Fibroblast of lung (primary cell): ENCODE measurements around the gene FILIP1L. TPM values are rescaled to one million over a fixed set of nuclear protein-coding genes. Genes with fewer than 3 reads are reported as not detected.

Experiments
- DNase-seq, 2 donors: peaks; one replicate each; pipeline versions ENCODE4 v3.0.0 to v3.0.0-alpha.2; 2010; ENCODE audit warnings: low read depth in 2 of 2
- H2AFZ ChIP-seq: 2 replicates; pipeline ENCODE4 v1.5.1; 2012; ENCODE audit warnings: low read length, control low read depth, inconsistent platforms
- H3K27ac ChIP-seq: 2 replicates; pipeline ENCODE4 v1.5.1; 2011; ENCODE audit warnings: low read length, control low read depth; ENCODE audit not compliant: insufficient read depth
- H3K27me3 ChIP-seq: 2 replicates; pipeline ENCODE4 v1.5.1; 2011; ENCODE audit warnings: mild to moderate bottlenecking, low read length; ENCODE audit not compliant: control insufficient read depth, insufficient read depth
- H3K36me3 ChIP-seq: 2 replicates; pipeline ENCODE4 v1.5.1; 2011; ENCODE audit warnings: low read length; ENCODE audit not compliant: control insufficient read depth, insufficient read depth
- H3K4me1 ChIP-seq: 2 replicates; pipeline ENCODE4 v1.5.1; 2011; ENCODE audit warnings: low read length; ENCODE audit not compliant: control insufficient read depth, insufficient read depth; ENCODE audit errors: extremely low read depth
- H3K4me2 ChIP-seq: 2 replicates; pipeline ENCODE4 v1.5.1; 2011; ENCODE audit warnings: low read length, control low read depth; ENCODE audit not compliant: insufficient read depth; ENCODE audit errors: extremely low read depth
- H3K4me3 ChIP-seq, 4 experiments: fragments of 200-600 bp in 1 of 4; sonication (generic) in 1 of 4; replicated peaks in 1 of 4; 2 replicates each; pipeline ENCODE4 v1.5.1; 2011 to 2016; ENCODE audit warnings: low read length in 4 of 4, low read depth in 3 of 4, mild to moderate bottlenecking in 3 of 4, control low read depth in 2 of 4, inconsistent platforms in 1 of 4, mixed read lengths in 1 of 4; ENCODE audit not compliant: insufficient read depth in 1 of 4; ENCODE audit errors: control extremely low read depth in 1 of 4
- H3K79me2 ChIP-seq: 2 replicates; pipeline ENCODE4 v1.5.1; 2012; ENCODE audit warnings: mild to moderate bottlenecking, low read length, inconsistent platforms; ENCODE audit not compliant: control insufficient read depth, insufficient read depth
- H3K9ac ChIP-seq: 2 replicates; pipeline ENCODE4 v1.5.1; 2011; ENCODE audit warnings: mild to moderate bottlenecking, low read length, control low read depth; ENCODE audit not compliant: insufficient read depth
- H3K9me3 ChIP-seq: 2 replicates; pipeline ENCODE4 v1.5.1; 2012; ENCODE audit warnings: low read depth, low read length; ENCODE audit not compliant: control insufficient read depth, insufficient read depth
- H4K20me1 ChIP-seq: 2 replicates; pipeline ENCODE4 v1.5.1; 2011; ENCODE audit warnings: low read length; ENCODE audit not compliant: control insufficient read depth, insufficient read depth; ENCODE audit errors: extremely low read depth
- EZH2 ChIP-seq: IDR thresholded peaks from 2 replicates; pipeline ENCODE4 v1.5.1; 2012; ENCODE audit warnings: low read length, control low read depth, mild to moderate bottlenecking; ENCODE audit errors: missing control alignments
- polyA plus RNA-seq, 2 donors: library from polyadenylated mRNA; depleted of rRNA in 1 of 2; stranded (reverse) in 1 of 2; unstranded in 1 of 2; fragments of >200 nt; gene quantifications; 2 replicates each; pipeline ENCODE4 v1.2.1, GENCODE V29; 2011 to 2012; ENCODE audit warnings: missing spikeins in 1 of 2
- total RNA-seq: library from RNA; depleted of rRNA; stranded (reverse); fragments of >200 nt; gene quantifications from 2 replicates; pipeline ENCODE4 v1.2.1, GENCODE V29; 2014
- TF ChIP-seq, protein P1 (sequence below), 2 donors: IDR thresholded peaks in 1 of 2; conservative IDR thresholded peaks in 1 of 2; 1 replicate in 1 of 2; 2 replicates in 1 of 2; pipeline ENCODE4 v1.5.1; 2011 to 2012; ENCODE audit warnings: low read length in 2 of 2, control low read depth in 1 of 2, inconsistent platforms in 1 of 2, low read depth in 1 of 2, mild to moderate bottlenecking in 1 of 2

FILIP1L gene
- total and polyA plus RNA-seq, 2 donors (not counting 1 experiment from before 2014, with no cell fraction given) = 92.8 to 126 TPM

DNA sequence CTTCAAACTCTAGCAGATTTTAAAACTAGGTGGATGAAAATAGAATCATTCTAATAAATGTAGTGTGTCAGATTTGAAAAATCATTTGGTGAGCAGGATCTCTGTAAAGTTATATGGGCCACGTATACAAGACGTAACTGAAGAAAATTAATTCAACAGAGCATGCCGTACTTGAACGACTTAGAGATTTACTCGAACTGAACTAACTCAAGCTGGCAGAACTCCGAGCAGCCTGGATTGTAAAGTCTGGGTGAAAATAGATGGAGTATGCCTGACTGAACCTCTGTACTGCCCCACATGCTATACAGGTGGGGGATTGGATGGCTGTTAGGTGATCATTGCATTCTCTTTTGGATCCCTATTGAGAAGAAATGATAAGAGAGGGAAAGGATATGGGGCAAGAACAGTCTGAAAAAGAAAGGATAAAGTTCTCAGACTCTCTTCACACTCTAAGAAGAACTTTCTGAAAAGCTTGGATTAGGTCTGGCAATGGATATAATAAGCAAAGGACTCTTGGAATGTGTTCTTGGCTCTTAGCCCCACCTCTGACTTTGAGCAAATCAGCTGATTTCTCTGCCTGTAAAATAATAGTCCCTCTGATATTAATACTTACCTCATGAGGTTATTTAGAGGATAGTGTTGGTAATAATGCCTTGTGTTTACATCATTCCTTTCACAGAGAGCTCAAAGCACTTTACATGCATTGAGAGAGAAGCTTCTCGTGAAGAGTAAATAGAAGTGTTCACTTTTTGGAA lies 147.5 kb downstream of the FILIP1L start:
- Histone ChIP-seq H3K4me1 (peaks cover 2% of the 10 kb centered on the region), H3K4me3 (no peak overlapping the region), H3K9me3 (no peaks in the 10 kb centered on the region), H4K20me1 (no peaks in the 10 kb centered on the region), H3K79me2 (no peaks in the 10 kb centered on the region), H3K9ac (no peak overlapping the region), H3K27ac (no peak overlapping the region), H2AFZ (no peak overlapping the region), H3K4me2 (no peak overlapping the region), H3K27me3 (no peaks in the 10 kb centered on the region), H3K36me3 (no peaks in the 10 kb centered on the region)
- TF ChIP-seq EZH2 = no peak
- TF ChIP-seq, protein P1, sequence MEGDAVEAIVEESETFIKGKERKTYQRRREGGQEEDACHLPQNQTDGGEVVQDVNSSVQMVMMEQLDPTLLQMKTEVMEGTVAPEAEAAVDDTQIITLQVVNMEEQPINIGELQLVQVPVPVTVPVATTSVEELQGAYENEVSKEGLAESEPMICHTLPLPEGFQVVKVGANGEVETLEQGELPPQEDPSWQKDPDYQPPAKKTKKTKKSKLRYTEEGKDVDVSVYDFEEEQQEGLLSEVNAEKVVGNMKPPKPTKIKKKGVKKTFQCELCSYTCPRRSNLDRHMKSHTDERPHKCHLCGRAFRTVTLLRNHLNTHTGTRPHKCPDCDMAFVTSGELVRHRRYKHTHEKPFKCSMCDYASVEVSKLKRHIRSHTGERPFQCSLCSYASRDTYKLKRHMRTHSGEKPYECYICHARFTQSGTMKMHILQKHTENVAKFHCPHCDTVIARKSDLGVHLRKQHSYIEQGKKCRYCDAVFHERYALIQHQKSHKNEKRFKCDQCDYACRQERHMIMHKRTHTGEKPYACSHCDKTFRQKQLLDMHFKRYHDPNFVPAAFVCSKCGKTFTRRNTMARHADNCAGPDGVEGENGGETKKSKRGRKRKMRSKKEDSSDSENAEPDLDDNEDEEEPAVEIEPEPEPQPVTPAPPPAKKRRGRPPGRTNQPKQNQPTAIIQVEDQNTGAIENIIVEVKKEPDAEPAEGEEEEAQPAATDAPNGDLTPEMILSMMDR (conservative IDR thresholded peaks at IDR 0.05 in 1 of 2, IDR thresholded peaks at IDR 0.05 in 1 of 2; ENCODE audit: low read depth in 1 of 2, low read length in 2 of 2) = no peak
- peak; percentile 62 to 68 for DNase-seq

DNA sequence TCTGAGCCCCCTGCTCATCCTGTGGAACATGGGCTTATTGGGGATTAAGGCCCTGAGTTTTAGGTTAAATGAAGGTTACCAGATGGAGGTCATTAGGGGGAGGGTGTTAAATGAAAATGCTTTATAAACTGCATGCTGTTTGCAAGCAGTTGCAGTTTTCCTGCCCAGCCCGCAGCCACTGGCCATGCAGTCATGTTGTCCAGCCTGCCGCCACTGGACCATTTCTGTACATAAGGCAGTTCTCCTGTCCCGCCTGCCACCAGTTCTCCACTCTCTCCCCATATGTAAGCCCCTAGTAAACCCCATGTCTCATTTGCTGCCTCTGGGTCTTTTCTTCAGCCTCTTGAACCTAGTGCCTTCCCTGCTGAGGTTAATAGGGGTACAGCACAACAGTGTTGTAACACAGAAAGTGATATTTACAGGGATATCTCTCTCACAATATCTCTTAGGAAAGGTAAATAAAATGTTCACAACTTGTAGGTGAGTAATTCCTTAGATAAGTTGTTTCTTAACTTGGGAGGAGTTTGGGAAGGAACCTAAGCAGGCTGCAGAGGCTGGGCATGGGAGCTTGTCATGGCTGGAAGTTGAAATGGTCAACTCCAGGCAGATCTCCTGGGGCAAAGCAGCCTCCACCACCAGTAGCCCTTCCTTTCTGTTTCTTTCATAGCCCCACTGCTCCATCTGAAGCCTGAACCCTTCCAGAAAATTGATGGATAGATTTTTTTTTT lies 148.5 kb downstream of the FILIP1L start:
- Histone ChIP-seq H4K20me1 (no peaks in the 10 kb centered on the region), H3K9ac (no peak overlapping the region), H3K9me3 (no peaks in the 10 kb centered on the region), H3K27ac (no peak overlapping the region), H3K27me3 (no peaks in the 10 kb centered on the region), H3K4me2 (no peak overlapping the region), H3K4me1 (peaks cover 2% of the 10 kb centered on the region), H2AFZ (no peak overlapping the region), H3K4me3 (no peak overlapping the region), H3K36me3 (no peaks in the 10 kb centered on the region), H3K79me2 (no peaks in the 10 kb centered on the region)
- no peak for DNase-seq
- TF ChIP-seq EZH2 = no peak
- TF ChIP-seq, protein P1 (conservative IDR thresholded peaks at IDR 0.05 in 1 of 2, IDR thresholded peaks at IDR 0.05 in 1 of 2; ENCODE audit: low read depth in 1 of 2, low read length in 2 of 2) = no peak

DNA sequence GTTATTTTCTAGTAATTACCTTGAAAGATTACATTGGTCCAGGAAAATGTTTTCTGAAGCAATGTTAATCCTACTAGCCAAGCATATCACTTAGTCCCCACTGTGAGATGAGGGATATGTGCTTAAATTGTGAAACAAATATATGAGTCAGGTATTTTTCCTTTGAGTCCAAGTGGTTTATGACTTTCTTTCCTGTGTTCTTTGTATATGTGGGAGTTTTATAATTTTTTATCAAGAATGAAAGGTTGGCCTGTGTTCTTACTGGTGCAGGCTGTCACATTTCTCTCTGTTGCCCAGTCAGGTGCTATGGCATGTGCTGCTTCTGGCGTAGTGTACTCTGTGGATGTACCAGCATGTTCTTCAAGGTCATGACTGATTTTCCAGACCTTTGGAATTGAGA lies 149.2 kb downstream of the FILIP1L start:
- Histone ChIP-seq H3K4me1 (peaks cover 2% of the 10 kb centered on the region), H3K27ac (no peak overlapping the region), H3K4me2 (no peak overlapping the region), H3K4me3 (no peak overlapping the region), H3K79me2 (no peaks in the 10 kb centered on the region), H3K9me3 (no peaks in the 10 kb centered on the region), H2AFZ (no peak overlapping the region), H3K27me3 (no peaks in the 10 kb centered on the region), H3K36me3 (no peaks in the 10 kb centered on the region), H3K9ac (no peak overlapping the region), H4K20me1 (no peaks in the 10 kb centered on the region)
- peak; percentile 16 to 66 for DNase-seq
- TF ChIP-seq EZH2 = no peak
- TF ChIP-seq, protein P1 (conservative IDR thresholded peaks at IDR 0.05 in 1 of 2, IDR thresholded peaks at IDR 0.05 in 1 of 2; ENCODE audit: low read depth in 1 of 2, low read length in 2 of 2) = no peak
